ENCODE data around the gene ATP5ME. TPM values are rescaled to one million over a fixed set of nuclear protein-coding genes. Genes with fewer than 3 reads are reported as not detected.

Gene ATP5ME
- polyA plus RNA-seq, 1 of the 3 experiments (the other 2 are of a cell fraction), result 1,185 TPM

- Histone ChIP-seq H2AFZ (ENCODE audit: low read depth) (no peak overlapping the region), H3K79me2 (ENCODE audit: insufficient read depth) (peaks cover 28% of the 10 kb centered on the region), H4K20me1 (ENCODE audit: insufficient read depth) (no peaks in the 10 kb centered on the region), H3K9me3 (no peaks in the 10 kb centered on the region), H3K4me2 (no peak overlapping the region), H3K27me3 (ENCODE audit: insufficient read depth) (no peaks in the 10 kb centered on the region), H3K9ac (no peak overlapping the region), H3K4me3 (ENCODE audit: low read depth in 2 of 2, low read length in 1 of 2) (no peak overlapping the region), H3K36me3 (replicated peaks in 1 of 2; ENCODE audit: control insufficient read depth in 1 of 2, insufficient read depth in 2 of 2, low read length in 1 of 2) (peaks cover 6 to 12% of the 10 kb centered on the region in 2 experiments), H3K4me1 (ENCODE audit: control insufficient read depth in 1 of 2, insufficient read depth in 2 of 2, low read depth in 1 of 2, low read length in 1 of 2) (peaks cover 6 to 34% of the 10 kb centered on the region in 2 experiments; a peak in 1 of 4 replicates), H3K27ac (ENCODE audit: low read depth in 2 of 2, low read length in 1 of 2) (no peak overlapping the region), H3F3A (replicated peaks; ENCODE audit: insufficient read depth) (no peaks in the 10 kb centered on the region), H3K9me2 (no peaks in the 10 kb centered on the region)
- no peak for DNase-seq
- 100% methylated on average over 2 of the region's 8 CpGs for WGBS (ENCODE audit: low lambda C conversion rate)
- TF ChIP-seq PBX3 (IDR thresholded peaks at IDR 0.05), result no peak
- no peak for TF ChIP-seq MEF2A (IDR thresholded peaks at IDR 0.05; ENCODE audit: borderline replicate concordance, low read depth)
- no peak for TF ChIP-seq EZH2phosphoT487 (IDR thresholded peaks at IDR 0.05; ENCODE audit: borderline replicate concordance, low read depth)
- no peak for TF ChIP-seq MAX (IDR thresholded peaks at IDR 0.05; ENCODE audit: low read depth)
- no peak for TF ChIP-seq CHD2 (IDR thresholded peaks at IDR 0.05; ENCODE audit: low read length, partially characterized antibody)
- no peak for TF ChIP-seq USF1 (IDR thresholded peaks at IDR 0.05; ENCODE audit: borderline replicate concordance, low read depth)
- TF ChIP-seq NRF1 (IDR thresholded peaks at IDR 0.05; ENCODE audit: low read depth, low read length), result no peak
- no peak for TF ChIP-seq FOXJ3 (CRISPR knock-in tag; IDR thresholded peaks at IDR 0.05)
- TF ChIP-seq EP300 (IDR thresholded peaks at IDR 0.05; ENCODE audit: borderline replicate concordance in 1 of 2, low read depth in 1 of 2, low read length in 1 of 2), result no peak
- ChIA-PET CTCF (no interaction called here), POLR2A (no interaction called here)
Measured at GRCh38 chr4:676871-677235, 2.8 kb upstream of the ATP5ME start.

GRCh38 chr4:675980-676870 is 2.1 kb upstream of the ATP5ME start:
- CTCF ChIA-PET, result interaction anchor here (0.8 to 2.8 kb wide), 3 partner anchors 8 to 76 kb away, joined by 3 to 20 read pairs (median 3); no protein-coding TSS in a partner anchor
- Histone ChIP-seq H3K36me3 (replicated peaks in 1 of 2; ENCODE audit: control insufficient read depth in 1 of 2, insufficient read depth in 2 of 2, low read length in 1 of 2) (peaks cover 12 to 13% of the 10 kb centered on the region in 2 experiments), H3K4me1 (ENCODE audit: control insufficient read depth in 1 of 2, insufficient read depth in 2 of 2, low read depth in 1 of 2, low read length in 1 of 2) (peaks cover 6 to 34% of the 10 kb centered on the region in 2 experiments; a peak in 1 of 4 replicates), H4K20me1 (ENCODE audit: insufficient read depth) (no peaks in the 10 kb centered on the region), H3K4me3 (ENCODE audit: low read depth in 2 of 2, low read length in 1 of 2) (no peak overlapping the region), H3K27me3 (ENCODE audit: insufficient read depth) (no peaks in the 10 kb centered on the region), H3K4me2 (no peak overlapping the region), H3K9me2 (no peaks in the 10 kb centered on the region), H2AFZ (ENCODE audit: low read depth) (no peak overlapping the region), H3K9me3 (no peaks in the 10 kb centered on the region), H3K9ac (no peak overlapping the region), H3F3A (replicated peaks; ENCODE audit: insufficient read depth) (no peaks in the 10 kb centered on the region), H3K27ac (ENCODE audit: low read depth in 2 of 2, low read length in 1 of 2) (no peak overlapping the region), H3K79me2 (ENCODE audit: insufficient read depth) (peaks cover 28% of the 10 kb centered on the region)
- no peak for DNase-seq
- TF ChIP-seq POLR2AphosphoS5 (IDR thresholded peaks at IDR 0.05; ENCODE audit: low read depth, low read length) (no peak), ELF1 (IDR thresholded peaks at IDR 0.05) (no peak), CTCF (IDR thresholded peaks at IDR 0.05) (no peak), EP300 (IDR thresholded peaks at IDR 0.05; ENCODE audit: borderline replicate concordance in 1 of 2, low read depth in 1 of 2, low read length in 1 of 2) (no peak), MXI1 (IDR thresholded peaks at IDR 0.05; ENCODE audit: low read depth, low read length) (no peak), EZH2phosphoT487 (IDR thresholded peaks at IDR 0.05; ENCODE audit: borderline replicate concordance, low read depth) (no peak), RXRA (IDR thresholded peaks at IDR 0.05; ENCODE audit: borderline replicate concordance, low read depth) (no peak), MEF2A (IDR thresholded peaks at IDR 0.05; ENCODE audit: borderline replicate concordance, low read depth) (no peak), MAX (IDR thresholded peaks at IDR 0.05; ENCODE audit: low read depth) (no peak), SIN3A (IDR thresholded peaks at IDR 0.05; ENCODE audit: borderline replicate concordance, low read depth, low read length) (no peak), TEAD4 (IDR thresholded peaks at IDR 0.05; ENCODE audit: borderline replicate concordance, insufficient read depth) (no peak)
- POLR2A ChIA-PET, result interaction anchor here (2.1 kb wide), 1 partner anchor 8 kb away, joined by 8 read pairs; no protein-coding TSS in a partner anchor
- 87% methylated on average over 6 of the region's 19 CpGs for whole genome bisulfite sequencing (ENCODE audit: low lambda C conversion rate)

All from SK-N-SH (cell line).